ENCODE results near the gene ARID5B.

Gene ARID5B

DNA sequence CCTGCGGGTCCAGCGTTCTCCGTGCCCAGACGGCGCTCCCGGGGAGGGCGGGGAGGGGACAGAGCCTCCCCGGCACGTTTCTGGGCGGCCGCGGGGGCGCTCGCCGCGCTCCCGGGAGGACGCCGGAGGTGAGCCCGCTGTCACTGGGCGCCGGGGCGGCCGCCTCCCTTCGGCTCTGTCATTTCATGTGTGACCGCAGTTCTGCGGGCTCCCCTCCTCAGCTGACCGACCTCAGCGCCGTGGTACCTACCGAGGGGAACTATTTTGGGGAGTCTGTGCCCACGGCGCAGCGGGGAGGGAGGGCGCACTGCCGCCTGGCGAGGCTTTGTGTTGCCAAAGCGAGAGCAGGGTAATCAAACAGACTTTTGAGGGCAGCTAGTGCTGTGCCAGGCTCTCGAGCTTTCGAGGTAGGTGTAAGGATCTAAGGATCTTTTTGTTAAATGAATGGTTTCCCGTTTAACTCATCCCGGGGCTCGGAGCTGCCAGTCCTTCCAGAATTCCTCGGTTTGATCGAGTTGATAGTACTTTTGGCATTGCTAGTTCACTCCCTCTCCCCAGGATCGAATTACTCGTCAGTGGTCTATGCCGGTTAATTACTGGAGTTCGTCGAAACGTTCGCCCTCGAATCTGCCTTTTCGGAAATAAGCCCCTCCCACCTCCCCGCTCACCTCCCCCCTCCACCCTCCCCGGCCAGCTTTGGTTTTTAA lies 1.9 kb downstream of the ARID5B start:
- Histone ChIP-seq H3K36me3 (ENCODE audit: insufficient read depth, low read length) (no peaks in the 10 kb centered on the region), H3K4me2 (ENCODE audit: insufficient read depth, low read length) (peak overlapping the region; percentile 95), H3K27me3 (ENCODE audit: insufficient read depth, low read length, poor library complexity) (peaks cover 33% of the 10 kb centered on the region), H3K4me3 (ENCODE audit: low read depth in 1 of 2, low read length in 2 of 2) (peak overlapping the region; percentile 13 to 78; a peak in 3 of 4 replicates), H4K20me1 (ENCODE audit: insufficient read depth, low read length) (no peaks in the 10 kb centered on the region), H3K4me1 (ENCODE audit: insufficient read depth, low read length) (peaks cover 48% of the 10 kb centered on the region), H3K9me3 (ENCODE audit: insufficient read depth, low read length, severe bottlenecking) (no peaks in the 10 kb centered on the region), H2AFZ (ENCODE audit: low read depth, low read length) (peak overlapping the region; percentile 84), H3K79me2 (ENCODE audit: insufficient read depth, low read length) (no peaks in the 10 kb centered on the region), H3K9ac (ENCODE audit: low read depth, low read length) (peak overlapping the region; percentile 59), H3K27ac (ENCODE audit: low read length) (peak overlapping the region; percentile 65)
- TF ChIP-seq CTCF (IDR thresholded peaks at IDR 0.05; ENCODE audit: borderline replicate concordance, extremely low read depth, low read length, poor library complexity, severe bottlenecking) = peak; percentile 36
- TF ChIP-seq EZH2 (IDR thresholded peaks at IDR 0.05; ENCODE audit: borderline replicate concordance, low read depth, low read length, severe bottlenecking) = no peak
- DNase-seq (peak; percentile 38), ATAC-seq (ENCODE audit: insufficient read depth, low read depth) (peak; percentile 62)

DNA sequence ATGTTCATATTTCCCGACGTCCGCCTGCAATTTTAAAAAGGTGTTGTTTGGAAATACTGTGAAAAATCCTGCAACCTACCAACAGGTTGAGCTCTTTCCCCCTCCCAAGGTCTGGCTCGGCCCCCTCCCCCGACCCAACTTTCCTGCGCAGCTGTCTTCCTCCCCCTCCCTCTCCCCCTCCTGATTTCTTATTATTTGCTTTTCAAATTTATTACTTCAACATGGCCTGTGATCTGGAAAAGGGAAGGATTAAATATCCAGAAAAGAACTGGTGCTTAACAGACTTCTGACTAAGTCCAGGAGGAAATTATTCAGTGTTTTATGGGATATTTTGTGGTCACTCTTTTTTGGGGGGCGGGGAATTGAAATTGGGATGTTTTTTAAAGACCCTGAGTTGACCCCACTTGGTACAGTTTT lies 2.4 kb downstream of the ARID5B start:
- DNase-seq (no peak), ATAC-seq (ENCODE audit: insufficient read depth, low read depth) (no peak)
- Histone ChIP-seq H4K20me1 (ENCODE audit: insufficient read depth, low read length) (no peaks in the 10 kb centered on the region), H3K27ac (ENCODE audit: low read length) (no peak overlapping the region), H3K4me3 (ENCODE audit: low read depth in 1 of 2, low read length in 2 of 2) (peak overlapping the region in 1 of 2 experiments; percentile 78; a peak in 3 of 4 replicates), H3K4me2 (ENCODE audit: insufficient read depth, low read length) (peak overlapping the region; percentile 95), H3K4me1 (ENCODE audit: insufficient read depth, low read length) (peaks cover 45% of the 10 kb centered on the region), H3K9ac (ENCODE audit: low read depth, low read length) (peak overlapping the region; percentile 59; the same call in 1 of the 2 replicates), H2AFZ (ENCODE audit: low read depth, low read length) (peak overlapping the region; percentile 84; the same call in 1 of the 2 replicates), H3K9me3 (ENCODE audit: insufficient read depth, low read length, severe bottlenecking) (no peaks in the 10 kb centered on the region), H3K79me2 (ENCODE audit: insufficient read depth, low read length) (no peaks in the 10 kb centered on the region), H3K36me3 (ENCODE audit: insufficient read depth, low read length) (no peaks in the 10 kb centered on the region), H3K27me3 (ENCODE audit: insufficient read depth, low read length, poor library complexity) (peaks cover 30% of the 10 kb centered on the region)
- TF ChIP-seq CTCF (IDR thresholded peaks at IDR 0.05; ENCODE audit: borderline replicate concordance, extremely low read depth, low read length, poor library complexity, severe bottlenecking) (no peak), EZH2 (IDR thresholded peaks at IDR 0.05; ENCODE audit: borderline replicate concordance, low read depth, low read length, severe bottlenecking) (no peak)

- H3K27me3 ChIP-seq (ENCODE audit: insufficient read depth, low read length, poor library complexity) = peaks cover 19% of the 10 kb centered on the region
- no peak overlapping the region for H3K4me3 ChIP-seq (ENCODE audit: low read depth in 1 of 2, low read length in 2 of 2)
- no peaks in the 10 kb centered on the region for H4K20me1 ChIP-seq (ENCODE audit: insufficient read depth, low read length)
- H3K9ac ChIP-seq (ENCODE audit: low read depth, low read length) = no peak overlapping the region
- no peak for TF ChIP-seq EZH2 (IDR thresholded peaks at IDR 0.05; ENCODE audit: borderline replicate concordance, low read depth, low read length, severe bottlenecking)
- peak; percentile 23 for TF ChIP-seq CTCF (IDR thresholded peaks at IDR 0.05; ENCODE audit: borderline replicate concordance, extremely low read depth, low read length, poor library complexity, severe bottlenecking)
- DNase-seq (no peak), ATAC-seq (ENCODE audit: insufficient read depth, low read depth) (no peak)
- H3K4me1 ChIP-seq (ENCODE audit: insufficient read depth, low read length) = peaks cover 34% of the 10 kb centered on the region
- H3K9me3 ChIP-seq (ENCODE audit: insufficient read depth, low read length, severe bottlenecking) = no peaks in the 10 kb centered on the region
- no peaks in the 10 kb centered on the region for H3K36me3 ChIP-seq (ENCODE audit: insufficient read depth, low read length)
- no peak overlapping the region for H3K27ac ChIP-seq (ENCODE audit: low read length)
- H2AFZ ChIP-seq (ENCODE audit: low read depth, low read length) = no peak overlapping the region
- H3K79me2 ChIP-seq (ENCODE audit: insufficient read depth, low read length) = no peaks in the 10 kb centered on the region
- H3K4me2 ChIP-seq (ENCODE audit: insufficient read depth, low read length) = no peak overlapping the region
Measured at GRCh38 chr10:61904733-61905725, 3.5 kb downstream of the ARID5B start.
